K562 (cell line): Measurements from ENCODE around the gene SPTLC3. TPM values are rescaled to one million over a fixed set of nuclear protein-coding genes. Genes with fewer than 3 reads are reported as not detected.

Experiments
- ATAC-seq: fragments of 200-7000 bp; cut with Tn5 transposase; 3 replicates; pipeline ENCODE4 v1.9.1; 2020; ENCODE audit warnings: moderate library complexity
- BruUV-seq: library from RNA; stranded (reverse); fragments of 400-500 nt; replicated peaks from 2 replicates; lab custom pipeline; 2021; lab: Mats Ljungman, UMichigan
- CTCF ChIA-PET: fragments of 300-600 bp; formaldehyde crosslinking; extraction: SDS; loops from one replicate; lab custom pipeline; 2021; ENCODE audit warnings: low intra/inter-chr PET ratio; lab: Yijun Ruan, JAX
- POLR2A ChIA-PET: fragments of 300-600, 350-650 bp; sonication (Branson Sonifier 250); formaldehyde crosslinking; extraction: SDS; loops from one replicate; lab custom pipeline; 2021; ENCODE audit warnings: antibody characterized with exemption, inconsistent platforms; lab: Yijun Ruan, JAX
- DNase-seq, 4 experiments: peaks; one replicate each; pipeline versions ENCODE4 v3.0.0 to v3.0.0-alpha.2; 2011 to 2018; ENCODE audit warnings: low spot score in 3 of 4, mixed read lengths in 3 of 4; ENCODE audit errors: extremely low read depth in 1 of 4
- FAIRE-seq: peaks from 2 replicates; lab custom pipeline; 2011; peaks lifted over from hg19 to GRCh38; lab: Jason Lieb, UNC
- H2AFZ ChIP-seq: 2 replicates; pipeline ENCODE4 v1.6.0; 2011; ENCODE audit warnings: low read depth, low read length, control low read depth, inconsistent platforms
- H3K27ac ChIP-seq: fragments of 200-600 bp; 3 replicates; pipeline ENCODE4 v1.8.0; 2011; ENCODE audit warnings: low read depth, mild to moderate bottlenecking, control low read depth, inconsistent platforms, low read length, moderate library complexity, mixed read lengths; ENCODE audit errors: extremely low read depth
- H3K27me3 ChIP-seq, 2 experiments: fragments of 300-600 bp in 1 of 2; 2 replicates in 1 of 2; 3 replicates in 1 of 2; pipeline versions ENCODE4 v1.6.0 to v1.8.0; 2011; ENCODE audit warnings: inconsistent platforms in 2 of 2, low read length in 2 of 2, mild to moderate bottlenecking in 1 of 2, mixed read lengths in 1 of 2, moderate library complexity in 1 of 2; ENCODE audit not compliant: control insufficient read depth in 2 of 2, insufficient read depth in 2 of 2
- H3K36me3 ChIP-seq: fragments of 300-600 bp; 3 replicates; pipeline ENCODE4 v1.8.0; 2011; ENCODE audit warnings: mild to moderate bottlenecking, low read length, inconsistent platforms; ENCODE audit not compliant: control insufficient read depth, insufficient read depth
- H3K4me1 ChIP-seq, 2 experiments: fragments of 200-600 bp in 1 of 2; replicated peaks in 1 of 2; 2 replicates in 1 of 2; 3 replicates in 1 of 2; pipeline versions ENCODE4 v1.5.1 to v1.8.0; 2011; ENCODE audit warnings: inconsistent platforms in 2 of 2, low read length in 2 of 2, mild to moderate bottlenecking in 1 of 2, mixed read lengths in 1 of 2, moderate library complexity in 1 of 2; ENCODE audit not compliant: control insufficient read depth in 2 of 2, insufficient read depth in 2 of 2
- H3K4me2 ChIP-seq: 2 replicates; pipeline ENCODE4 v1.6.1; 2011; ENCODE audit warnings: low read length, control low read depth, inconsistent platforms, mixed read lengths; ENCODE audit not compliant: insufficient read depth
- H3K4me3 ChIP-seq: fragments of 200-600 bp; sonication (generic), shearing (Covaris generic); 2 replicates; pipeline ENCODE4 v1.5.1; 2016; ENCODE audit warnings: control low read depth, inconsistent platforms
- H3K79me2 ChIP-seq: fragments of 200-600 bp; 3 replicates; pipeline ENCODE4 v1.8.0; 2011; ENCODE audit warnings: low read length, inconsistent platforms; ENCODE audit not compliant: control insufficient read depth, insufficient read depth
- H3K9ac ChIP-seq, 2 experiments: 2 replicates each; pipeline versions ENCODE4 v1.6.0 to v1.6.1; 2011; ENCODE audit warnings: low read depth in 2 of 2, low read length in 2 of 2, control low read depth in 1 of 2, inconsistent platforms in 1 of 2, mild to moderate bottlenecking in 1 of 2, mixed read lengths in 1 of 2; ENCODE audit not compliant: insufficient read depth in 1 of 2
- H3K9me1 ChIP-seq: one replicate; pipeline ENCODE4 v1.6.0; 2011; ENCODE audit warnings: inconsistent platforms, mild to moderate bottlenecking, low read length, moderate library complexity; ENCODE audit not compliant: control insufficient read depth, insufficient read depth
- H3K9me3 ChIP-seq: replicated peaks from 2 replicates; pipeline ENCODE4 v1.5.1; 2011; ENCODE audit warnings: low read depth, low read length, inconsistent platforms; ENCODE audit not compliant: control insufficient read depth, insufficient read depth
- H4K20me1 ChIP-seq: replicated peaks from 2 replicates; pipeline ENCODE4 v1.6.1; 2011; ENCODE audit warnings: low read length, inconsistent platforms, mixed read lengths; ENCODE audit not compliant: control insufficient read depth, insufficient read depth
- EGR1 ChIP-seq: fragments of 450-650 bp; conservative IDR thresholded peaks from 2 replicates; pipeline ENCODE4 v1.6.1; 2017; ENCODE audit warnings: mild to moderate bottlenecking
- ETS1 ChIP-seq: conservative IDR thresholded peaks from 2 replicates; pipeline ENCODE4 v1.6.1; 2011; ENCODE audit warnings: low read depth, mild to moderate bottlenecking, low read length; ENCODE audit not compliant: control insufficient read depth
- GABPA ChIP-seq: fragments of 200-800 bp; sonication (Bioruptor generic); conservative IDR thresholded peaks from 2 replicates; pipeline ENCODE4 v1.6.1; 2016; ENCODE audit warnings: low read depth, missing genetic modification characterization, missing compliant biosample characterization
- GATA2 ChIP-seq: sonication (generic); formaldehyde crosslinking; IDR thresholded peaks from 2 replicates; pipeline ENCODE4 v1.4.0; 2020; ENCODE audit warnings: mild to moderate bottlenecking, missing genetic modification reagents
- HMBOX1 ChIP-seq: sonication (generic); IDR thresholded peaks from 2 replicates; pipeline ENCODE4 v1.6.1; 2016
- HNRNPH1 ChIP-seq: fragments of 200-400 bp; formaldehyde crosslinking; optimal IDR thresholded peaks from 2 replicates; pipeline ENCODE3; 2017; ENCODE audit warnings: low read depth, mild to moderate bottlenecking, low read length, moderate library complexity
- IRF9 ChIP-seq: fragments of 450-650 bp; IDR thresholded peaks from 2 replicates; pipeline ENCODE4 v1.6.1; 2016; ENCODE audit warnings: missing biosample characterization, missing genetic modification characterization
- MAX ChIP-seq: sonication (generic); formaldehyde crosslinking; IDR thresholded peaks from 2 replicates; pipeline ENCODE4 v1.9.0; 2022; ENCODE audit warnings: mild to moderate bottlenecking, missing genetic modification reagents
- PHB ChIP-seq: fragments of 250-450 bp; sonication (Bioruptor Pico); IDR thresholded peaks from 2 replicates; pipeline ENCODE4 v1.5.0; 2021
- POLR2G ChIP-seq: fragments of 200-400 bp; formaldehyde crosslinking; IDR thresholded peaks from 2 replicates; pipeline ENCODE4 v1.6.1; 2017; ENCODE audit warnings: low read depth, mild to moderate bottlenecking, antibody characterized with exemption, low read length, moderate library complexity
- RBM17 ChIP-seq: fragments of 200-400 bp; formaldehyde crosslinking; IDR thresholded peaks from 2 replicates; pipeline ENCODE4 v1.6.1; 2017; ENCODE audit warnings: low read depth, mild to moderate bottlenecking, low read length, borderline replicate concordance
- SLC30A9 ChIP-seq: fragments of 250-450 bp; sonication (Bioruptor Pico); IDR thresholded peaks from 2 replicates; pipeline ENCODE4 v1.8.0; 2022; ENCODE audit warnings: mild to moderate bottlenecking, moderate library complexity
- ZNF395 ChIP-seq: fragments of 200-800 bp; sonication (Bioruptor generic); IDR thresholded peaks from 2 replicates; pipeline ENCODE4 v1.6.1; 2017; ENCODE audit warnings: missing genetic modification characterization, missing compliant biosample characterization
- WGBS: fragments of 100-300 bp; shearing (Covaris generic); methylation state at CpG from one replicate; pipeline ENCODE4 v1.1.6; 2016; ENCODE audit warnings: low coverage, mixed read lengths; ENCODE audit not compliant: insufficient coverage; ENCODE audit errors: missing lambda C conversion rate; 5-methylcytosine and 5-hydroxymethylcytosine counted together
- in situ Hi-C: fragments of 300-500 bp; cut with MboI; formaldehyde crosslinking; loops from 4 replicates; pipeline ENCODE4 v1.15.0; 2018; ENCODE audit warnings: inconsistent platforms, mixed read lengths
- intact Hi-C: fragments of 100-400 bp; cut with micrococcal nuclease; formaldehyde crosslinking; loops from 2 replicates; pipeline ENCODE4 v1.14.2; 2022
- polyA plus RNA-seq, 8 experiments: library from polyadenylated mRNA; depleted of rRNA in 4 of 8; stranded (reverse) in 5 of 8; unstranded in 3 of 8; fragments of >200 nt; fragmentation: Nextera tagmentation in 2 of 8; fragmentation: Illumina TruSeq in 1 of 8; extraction: Ambion mirVana in 2 of 8; extraction: Trizol in 1 of 8; gene quantifications; 2 replicates each; pipeline versions ENCODE4 v1.2.1 to v1.2.3, GENCODE V29; 2011 to 2014; ENCODE audit warnings: inconsistent platforms in 1 of 8, missing spikeins in 1 of 8
- total RNA-seq, 7 experiments: library from RNA; depleted of rRNA in 6 of 7; stranded (reverse); fragments of >200 nt in 6 of 7; fragmentation: Illumina TruSeq in 2 of 7; extraction: Trizol in 2 of 7; gene quantifications; 2 replicates each; pipeline versions ENCODE4 v1.2.1 to v1.2.3, GENCODE V29; 2011 to 2021; ENCODE audit warnings: low replicate concordance in 1 of 7

Gene SPTLC3
- total and polyA plus RNA-seq, 9 of the 15 experiments (the other 6 are each of a cell fraction or from before 2014, with no cell fraction given), result not detected

GRCh38 chr20:13061381-13061780, 52.6 kb downstream of the SPTLC3 start:
- WGBS, result 0% methylated on average over 3 of the region's 3 CpGs
- Histone ChIP-seq H3K27me3 (no peaks in the 10 kb centered on the region), H3K4me1 (no peaks in the 10 kb centered on the region), H3K27ac (no peak overlapping the region), H3K36me3 (no peaks in the 10 kb centered on the region), H3K9ac (no peak overlapping the region), H2AFZ (no peak overlapping the region), H3K9me1 (no peaks in the 10 kb centered on the region), H3K9me3 (no peaks in the 10 kb centered on the region), H3K4me2 (no peak overlapping the region), H3K79me2 (no peaks in the 10 kb centered on the region), H4K20me1 (no peaks in the 10 kb centered on the region), H3K4me3 (no peak overlapping the region)
- no TSS peak for BruUV-seq
- CTCF ChIA-PET, result no interaction called here
- TF ChIP-seq ETS1 (no peak), ZNF395 (CRISPR knock-in tag) (no peak), PHB (CRISPR knock-in tag) (no peak), IRF9 (tag) (no peak), HMBOX1 (no peak), HNRNPH1 (no peak), POLR2G (no peak), RBM17 (no peak), GATA2 (CRISPR knock-in tag) (no peak), SLC30A9 (no peak), EGR1 (no peak), MAX (CRISPR knock-in tag) (no peak), GABPA (tag) (no peak)
- POLR2A ChIA-PET, result no interaction called here
- in situ Hi-C loops, result no loop called here
- no peak for ATAC-seq
- no peak for FAIRE-seq
- intact Hi-C loops, result no loop called here
- DNase-seq, result no peak
